ENCODE measurements around the gene ASB6.
A peak's percentile ranks its signal among the peaks of the same experiment; 100 is the strongest.

ASB6 gene

GRCh38 chr9:129587487-129588262, 54.3 kb downstream of the ASB6 start:
- no peak for DNase-seq (ENCODE audit: low read depth in 2 of 2)
- no peak for TF ChIP-seq CTCF (IDR thresholded peaks at IDR 0.05; ENCODE audit: low read depth, low read length)
- no peak overlapping the region for H3K4me3 ChIP-seq (replicated peaks in 1 of 2; ENCODE audit: low read depth in 2 of 2, low read length in 2 of 2)

GRCh38 chr9:129586685-129587084, 55.3 kb downstream of the ASB6 start:
- no peak for TF ChIP-seq CTCF (IDR thresholded peaks at IDR 0.05; ENCODE audit: low read depth, low read length)
- peak in 1 of 2 donors; percentile 72 for DNase-seq (ENCODE audit: low read depth in 2 of 2)
- no peak overlapping the region for H3K4me3 ChIP-seq (replicated peaks in 1 of 2; ENCODE audit: low read depth in 2 of 2, low read length in 2 of 2)

DNA sequence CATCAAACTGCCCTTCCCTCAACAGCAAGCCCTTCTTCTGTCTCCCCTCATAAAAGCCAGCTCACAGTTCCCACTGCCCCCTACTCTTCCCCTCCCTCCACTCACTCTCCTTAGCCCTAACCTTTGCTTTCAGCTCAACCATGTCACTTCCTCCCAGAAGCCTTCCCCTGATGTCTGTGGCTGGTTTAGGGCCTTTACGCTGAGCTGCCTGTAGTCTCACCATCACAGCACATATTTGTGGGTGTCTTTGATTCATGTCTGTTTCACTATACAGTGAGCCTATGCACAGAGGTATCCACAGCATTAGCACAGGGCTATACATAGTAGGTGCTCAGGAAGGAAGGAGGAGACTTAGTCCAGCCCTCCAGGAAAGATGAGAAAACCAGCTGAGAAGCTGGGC, 55.7 kb downstream of the ASB6 start:
- no peak overlapping the region for H3K4me3 ChIP-seq (replicated peaks in 1 of 2; ENCODE audit: low read depth in 2 of 2, low read length in 2 of 2)
- no peak for TF ChIP-seq CTCF (IDR thresholded peaks at IDR 0.05; ENCODE audit: low read depth, low read length)
- DNase-seq (ENCODE audit: low read depth in 2 of 2) = no peak

GRCh38 chr9:129585352-129585751, 56.6 kb downstream of the ASB6 start:
- no peak for TF ChIP-seq CTCF (IDR thresholded peaks at IDR 0.05; ENCODE audit: low read depth, low read length)

More at GRCh38 chr9:129585352-129585751, 56.6 kb downstream of the ASB6 start:
- DNase-seq (ENCODE audit: low read depth in 2 of 2) = no peak
- no peak overlapping the region for H3K4me3 ChIP-seq (replicated peaks in 1 of 2; ENCODE audit: low read depth in 2 of 2, low read length in 2 of 2)
